ENCODE measurements around the gene AK2.

AK2 gene

GRCh38 chr1:33036526-33037503, at the start of gene AK2:
TSS of gene AK2 (minus strand) at chr1:33036883. CDS start at chr1:33036828, 55 bp downstream.
- no peak for TF ChIP-seq CTCF (conservative IDR thresholded peaks at IDR 0.05)
- peak within 1 kb of the TSS; percentile 86 for H3K27ac ChIP-seq

DNA sequence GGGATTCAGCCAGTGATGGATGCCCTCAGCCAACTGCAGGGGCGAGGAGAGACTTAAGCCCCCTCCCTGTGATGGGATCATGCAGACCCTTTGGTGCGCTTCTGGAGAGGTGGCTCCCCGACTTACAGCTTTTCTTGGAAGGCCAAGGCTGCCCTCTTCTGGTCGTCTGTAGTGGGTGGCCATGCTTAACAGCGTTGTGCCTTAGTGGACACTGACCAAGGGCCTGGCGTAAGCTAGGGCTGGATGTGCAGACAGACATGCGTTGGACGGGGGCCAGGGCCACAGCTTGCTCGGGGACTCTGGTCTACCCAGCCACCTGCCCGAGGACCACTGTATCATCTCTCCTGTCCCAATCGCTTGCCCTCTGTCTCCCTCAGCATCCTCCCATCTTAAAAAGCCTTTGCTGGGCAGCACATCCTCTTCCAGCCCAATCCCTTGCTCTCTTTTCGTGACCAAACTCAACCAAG, 49.7 kb upstream of the AK2 start:
- TF ChIP-seq CTCF (conservative IDR thresholded peaks at IDR 0.05): peak; percentile 86
- H3K27ac ChIP-seq: no peak overlapping the region

DNA sequence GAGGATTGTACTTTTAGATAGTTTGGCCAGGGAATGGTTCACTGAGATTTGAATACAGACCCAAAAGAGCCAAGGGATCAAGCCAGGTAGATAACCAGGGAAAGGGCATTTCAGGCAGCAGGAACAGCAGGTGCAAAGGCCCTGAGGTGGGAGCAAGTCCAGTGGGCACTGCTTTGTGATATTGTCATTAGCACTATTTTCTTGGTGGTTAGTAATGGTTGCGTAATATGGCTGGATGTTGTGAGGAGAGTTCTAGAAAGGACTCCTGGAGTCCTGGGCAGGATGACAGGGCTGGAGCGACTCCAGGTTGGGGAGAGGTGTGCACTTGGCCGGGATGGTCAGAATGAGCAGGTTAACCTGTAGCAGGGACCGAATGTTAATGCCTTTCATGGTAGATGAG, 48.6 kb upstream of the AK2 start:
- no peak overlapping the region for H3K27ac ChIP-seq
- no peak for TF ChIP-seq CTCF (conservative IDR thresholded peaks at IDR 0.05)

- H3K27ac ChIP-seq: no peak overlapping the region
- TF ChIP-seq CTCF (conservative IDR thresholded peaks at IDR 0.05): no peak
These were observed 46.0 kb upstream of the AK2 start for GRCh38 chr1:33082575-33083108.

DNA sequence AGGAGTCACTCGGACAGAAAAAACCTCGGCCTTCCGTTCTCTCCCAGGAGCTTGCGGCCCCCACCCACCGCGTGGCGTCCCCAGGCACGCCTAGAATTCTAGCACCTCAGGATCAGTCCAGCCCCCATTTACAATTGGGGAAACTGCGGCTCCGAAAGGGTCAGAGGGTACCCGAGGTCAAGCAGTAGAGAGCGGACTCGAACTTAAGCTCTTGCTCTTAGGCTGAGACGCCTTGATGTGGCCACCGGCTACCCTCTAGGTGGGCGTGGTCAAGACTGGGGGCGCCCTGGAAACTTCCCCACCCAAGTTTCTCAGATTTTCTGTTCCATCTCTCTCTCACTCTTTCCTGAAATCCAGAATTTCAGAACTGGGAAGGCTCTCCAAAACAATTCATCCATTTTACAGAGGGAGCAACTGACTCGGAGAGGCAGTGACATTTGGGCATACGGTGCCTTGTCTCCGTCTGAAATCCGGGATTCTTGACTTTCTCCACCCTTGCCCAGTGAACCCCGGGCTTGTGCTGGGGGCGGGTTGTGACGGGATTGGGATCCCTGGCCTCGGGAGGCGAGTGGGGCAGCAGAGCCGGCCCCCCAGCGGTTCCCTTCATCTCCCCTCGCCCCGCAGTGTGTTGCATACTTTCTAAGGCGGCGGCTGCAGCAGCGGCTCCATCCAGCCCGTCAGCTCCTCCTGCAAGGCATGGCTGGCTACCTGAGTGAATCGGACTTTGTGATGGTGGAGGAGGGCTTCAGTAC, 45.0 kb upstream of the AK2 start:
- no peak for TF ChIP-seq CTCF (conservative IDR thresholded peaks at IDR 0.05)
- peak overlapping the region; percentile 49; the same call in 1 of the 2 replicates for H3K27ac ChIP-seq

GRCh38 chr1:33080885-33081553, 44.3 kb upstream of the AK2 start, which contains the start of gene AZIN2:
TSS of gene AZIN2 (plus strand) at chr1:33081153. CDS start at chr1:33082250, 1,097 bp downstream.
- TF ChIP-seq CTCF (conservative IDR thresholded peaks at IDR 0.05): no peak
- peak within 1 kb of the TSS; percentile 49; the same call in 1 of the 2 replicates for H3K27ac ChIP-seq

Data from VCaP (cell line).